Measurements from ENCODE around the gene KCTD1.

GRCh38 chr18:26563024-26563423 lies 14.7 kb upstream of the KCTD1 start:
- TF ChIP-seq, protein P1, sequence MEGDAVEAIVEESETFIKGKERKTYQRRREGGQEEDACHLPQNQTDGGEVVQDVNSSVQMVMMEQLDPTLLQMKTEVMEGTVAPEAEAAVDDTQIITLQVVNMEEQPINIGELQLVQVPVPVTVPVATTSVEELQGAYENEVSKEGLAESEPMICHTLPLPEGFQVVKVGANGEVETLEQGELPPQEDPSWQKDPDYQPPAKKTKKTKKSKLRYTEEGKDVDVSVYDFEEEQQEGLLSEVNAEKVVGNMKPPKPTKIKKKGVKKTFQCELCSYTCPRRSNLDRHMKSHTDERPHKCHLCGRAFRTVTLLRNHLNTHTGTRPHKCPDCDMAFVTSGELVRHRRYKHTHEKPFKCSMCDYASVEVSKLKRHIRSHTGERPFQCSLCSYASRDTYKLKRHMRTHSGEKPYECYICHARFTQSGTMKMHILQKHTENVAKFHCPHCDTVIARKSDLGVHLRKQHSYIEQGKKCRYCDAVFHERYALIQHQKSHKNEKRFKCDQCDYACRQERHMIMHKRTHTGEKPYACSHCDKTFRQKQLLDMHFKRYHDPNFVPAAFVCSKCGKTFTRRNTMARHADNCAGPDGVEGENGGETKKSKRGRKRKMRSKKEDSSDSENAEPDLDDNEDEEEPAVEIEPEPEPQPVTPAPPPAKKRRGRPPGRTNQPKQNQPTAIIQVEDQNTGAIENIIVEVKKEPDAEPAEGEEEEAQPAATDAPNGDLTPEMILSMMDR (conservative IDR thresholded peaks at IDR 0.05 in 1 of 2, IDR thresholded peaks at IDR 0.05 in 1 of 2; ENCODE audit: low read depth in 1 of 2, low read length in 2 of 2): no peak
- TF ChIP-seq EZH2 (IDR thresholded peaks at IDR 0.05; ENCODE audit: low read length, missing control alignments): no peak

Measured in fibroblast of lung (primary cell).